IMR-90 (cell line): ENCODE results near the gene GRM8. TPM values are rescaled to one million over a fixed set of nuclear protein-coding genes. Genes with fewer than 3 reads are reported as not detected.

Experiments used
- ATAC-seq: fragments of 200-7000 bp; cut with Tn5 transposase; 2 replicates; pipeline ENCODE4 v1.9.1; 2020; ENCODE audit warnings: low read depth, mild to moderate bottlenecking, moderate library complexity
- BruUV-seq: library from RNA; stranded (reverse); fragments of 400-500 nt; replicated peaks from 2 replicates; lab custom pipeline; 2021; lab: Mats Ljungman, UMichigan
- CTCF ChIA-PET: fragments of 300-600 bp; formaldehyde crosslinking; extraction: SDS; loops from one replicate; lab custom pipeline; 2021; ENCODE audit warnings: antibody characterized with exemption; lab: Yijun Ruan, JAX
- POLR2A ChIA-PET: fragments of 300-600 bp; sonication (Branson Sonifier 250); formaldehyde crosslinking; loops from one replicate; lab custom pipeline; 2022; ENCODE audit warnings: antibody characterized with exemption; ENCODE audit not compliant: unreplicated experiment; lab: Charles Lee
- DNase-seq: peaks from one replicate; pipeline ENCODE4 v3.0.0; 2013
- H2AFZ ChIP-seq: replicated peaks from 2 replicates; pipeline ENCODE3; 2013; ENCODE audit warnings: low read length, mild to moderate bottlenecking; ENCODE audit not compliant: poor library complexity
- H2AK5ac ChIP-seq: 2 replicates; pipeline ENCODE4 v1.6.1; 2013; ENCODE audit warnings: low read depth, low read length, inconsistent platforms
- H2AK9ac ChIP-seq: replicated peaks from 2 replicates; pipeline ENCODE3; 2013; ENCODE audit warnings: mild to moderate bottlenecking, low read depth, low read length, moderate library complexity; ENCODE audit not compliant: poor library complexity
- H2BK120ac ChIP-seq: 2 replicates; pipeline ENCODE4 v1.6.1; 2013; ENCODE audit warnings: low read depth, low read length, inconsistent platforms
- H2BK15ac ChIP-seq: 3 replicates; pipeline ENCODE4 v1.6.1; 2013; ENCODE audit warnings: low read depth, low read length, inconsistent platforms
- H2BK20ac ChIP-seq: 2 replicates; pipeline ENCODE4 v1.6.1; 2013; ENCODE audit warnings: low read depth, mild to moderate bottlenecking, inconsistent platforms, low read length, moderate library complexity
- H2BK5ac ChIP-seq: 2 replicates; pipeline ENCODE4 v1.6.1; 2013; ENCODE audit warnings: mild to moderate bottlenecking, low read depth, low read length, inconsistent platforms; ENCODE audit not compliant: poor library complexity, severe bottlenecking
- H3K14ac ChIP-seq: replicated peaks from 2 replicates; pipeline ENCODE4 v1.6.1; 2013; ENCODE audit warnings: low read depth, low read length, inconsistent platforms
- H3K18ac ChIP-seq: 2 replicates; pipeline ENCODE4 v1.6.1; 2013; ENCODE audit warnings: low read depth, low read length, control low read depth
- H3K23ac ChIP-seq: 2 replicates; pipeline ENCODE4 v1.6.1; 2013; ENCODE audit warnings: low read depth, low read length, inconsistent platforms
- H3K27ac ChIP-seq: 2 replicates; pipeline ENCODE4 v1.5.1; 2013; ENCODE audit warnings: mild to moderate bottlenecking, control low read depth, low read length; ENCODE audit not compliant: insufficient read depth
- H3K27me3 ChIP-seq: 2 replicates; pipeline ENCODE4 v1.6.1; 2013; ENCODE audit warnings: low read length; ENCODE audit not compliant: control insufficient read depth, insufficient read depth
- H3K36me3 ChIP-seq: 2 replicates; pipeline ENCODE4 v1.6.1; 2013; ENCODE audit warnings: low read length, mixed read lengths; ENCODE audit not compliant: control insufficient read depth, insufficient read depth
- H3K4ac ChIP-seq: 2 replicates; pipeline ENCODE4 v1.6.1; 2013; ENCODE audit warnings: low read depth, low read length, inconsistent platforms
- H3K4me1 ChIP-seq: 2 replicates; pipeline ENCODE4 v1.6.1; 2013; ENCODE audit warnings: low read length, mixed read lengths; ENCODE audit not compliant: control insufficient read depth, insufficient read depth
- H3K4me2 ChIP-seq: 2 replicates; pipeline ENCODE4 v1.6.1; 2013; ENCODE audit warnings: low read depth, mild to moderate bottlenecking, control low read depth, low read length, moderate library complexity
- H3K4me3 ChIP-seq: 2 replicates; pipeline ENCODE4 v1.5.1; 2013; ENCODE audit warnings: low read depth, mild to moderate bottlenecking, control low read depth, low read length, moderate library complexity; ENCODE audit not compliant: insufficient read depth
- H3K56ac ChIP-seq: 2 replicates; pipeline ENCODE4 v1.6.1; 2013; ENCODE audit warnings: low read length, inconsistent platforms; ENCODE audit not compliant: insufficient read depth; ENCODE audit errors: extremely low read depth
- H3K79me1 ChIP-seq, 2 experiments: 2 replicates each; pipeline ENCODE4 v1.6.1; 2013; ENCODE audit warnings: low read length in 2 of 2, inconsistent platforms in 1 of 2, low read depth in 1 of 2
- H3K9ac ChIP-seq: 2 replicates; pipeline ENCODE4 v1.6.1; 2013; ENCODE audit warnings: low read depth, low read length, control low read depth
- H3K9me1 ChIP-seq: 2 replicates; pipeline ENCODE4 v1.6.1; 2013; ENCODE audit warnings: low read length, inconsistent platforms; ENCODE audit not compliant: insufficient read depth
- H3K9me3 ChIP-seq: 2 replicates; pipeline ENCODE4 v1.6.1; 2013; ENCODE audit warnings: low read length; ENCODE audit not compliant: control insufficient read depth, insufficient read depth
- H4K20me1 ChIP-seq: 2 replicates; pipeline ENCODE4 v1.6.1; 2013; ENCODE audit warnings: low read length, inconsistent platforms; ENCODE audit not compliant: insufficient read depth
- H4K5ac ChIP-seq: 2 replicates; pipeline ENCODE4 v1.6.1; 2013; ENCODE audit warnings: mild to moderate bottlenecking, low read depth, low read length, control low read depth
- H4K8ac ChIP-seq, 2 experiments: 2 replicates each; pipeline ENCODE4 v1.6.1; 2013; ENCODE audit warnings: low read depth in 2 of 2, low read length in 2 of 2, control low read depth in 1 of 2, inconsistent platforms in 1 of 2
- H4K91ac ChIP-seq: 2 replicates; pipeline ENCODE4 v1.6.1; 2013; ENCODE audit warnings: low read depth, low read length, inconsistent platforms; ENCODE audit not compliant: insufficient read depth
- BHLHE40 ChIP-seq: fragments of 150-350 bp; IDR thresholded peaks from 2 replicates; pipeline ENCODE4 v1.6.1; 2016; ENCODE audit warnings: mild to moderate bottlenecking, low read depth, low read length
- CEBPB ChIP-seq: IDR thresholded peaks from 2 replicates; pipeline ENCODE4 v1.6.1; 2012; ENCODE audit warnings: low read depth, low read length, improper control_type of control experiment
- CHD1 ChIP-seq: IDR thresholded peaks from 2 replicates; pipeline ENCODE4 v1.6.1; 2012; ENCODE audit warnings: low read depth, low read length, improper control_type of control experiment
- CTCF ChIP-seq: conservative IDR thresholded peaks from 2 replicates; pipeline ENCODE4 v1.5.1; 2012; ENCODE audit warnings: mild to moderate bottlenecking, low read depth, low read length, improper control_type of control experiment
- FOS ChIP-seq: fragments of 150-350 bp; IDR thresholded peaks from 2 replicates; pipeline ENCODE4 v1.6.1; 2016; ENCODE audit warnings: low read depth, low read length
- MAFK ChIP-seq: IDR thresholded peaks from 2 replicates; pipeline ENCODE4 v1.6.1; 2012; ENCODE audit warnings: low read depth, low read length, improper control_type of control experiment
- MAZ ChIP-seq: IDR thresholded peaks from 2 replicates; pipeline ENCODE4 v1.6.1; 2012; ENCODE audit warnings: low read depth, mild to moderate bottlenecking, low read length, improper control_type of control experiment, moderate library complexity, borderline replicate concordance
- MXI1 ChIP-seq: IDR thresholded peaks from 2 replicates; pipeline ENCODE4 v1.6.1; 2012; ENCODE audit warnings: low read depth, mild to moderate bottlenecking, low read length, moderate library complexity, borderline replicate concordance
- NFE2L2 ChIP-seq: fragments of 150-350 bp; IDR thresholded peaks from 2 replicates; pipeline ENCODE4 v1.6.1; 2016; ENCODE audit warnings: low read depth, mild to moderate bottlenecking, low read length
- POLR2A ChIP-seq: IDR thresholded peaks from 2 replicates; pipeline ENCODE4 v1.6.1; 2012; ENCODE audit warnings: mild to moderate bottlenecking, low read depth, low read length
- RAD21 ChIP-seq: IDR thresholded peaks from 2 replicates; pipeline ENCODE4 v1.6.1; 2012; ENCODE audit warnings: low read length, improper control_type of control experiment
- RCOR1 ChIP-seq: IDR thresholded peaks from 2 replicates; pipeline ENCODE4 v1.6.1; 2012; ENCODE audit warnings: mild to moderate bottlenecking, low read length, improper control_type of control experiment; ENCODE audit not compliant: insufficient replicate concordance
- RFX5 ChIP-seq: IDR thresholded peaks from 2 replicates; pipeline ENCODE4 v1.8.0; 2012; ENCODE audit warnings: low read depth, mild to moderate bottlenecking, low read length, moderate library complexity
- SMC3 ChIP-seq: fragments of 150-350 bp; IDR thresholded peaks from 2 replicates; pipeline ENCODE4 v1.6.1; 2016; ENCODE audit warnings: low read depth, mild to moderate bottlenecking, antibody characterized with exemption, low read length, moderate library complexity
- USF2 ChIP-seq: fragments of 150-350 bp; IDR thresholded peaks from 2 replicates; pipeline ENCODE4 v1.6.1; 2017; ENCODE audit warnings: mild to moderate bottlenecking, antibody characterized with exemption, low read length, low read depth
- WGBS, 2 experiments: methylation state at CpG; one replicate each; pipeline versions ENCODE4 v1.1.5 to v1.1.7; 2013; ENCODE audit warnings: missing lambda C conversion rate in 2 of 2; ENCODE audit not compliant: insufficient read length in 1 of 2; ENCODE audit errors: extremely low coverage in 2 of 2; 5-methylcytosine and 5-hydroxymethylcytosine counted together
- dilution Hi-C: fragments of 300-500 bp; cut with HindIII; formaldehyde crosslinking; loops from one replicate; pipeline ENCODE4 v1.14.3; 2018; ENCODE audit warnings: low sequenced_read_pairs; ENCODE audit not compliant: unreplicated experiment
- in situ Hi-C: fragments of 300-500 bp; cut with MboI; formaldehyde crosslinking; loops from 3 replicates; pipeline ENCODE4 v1.14.3; 2019; ENCODE audit warnings: low sequenced_read_pairs, inconsistent platforms, mixed read lengths
- intact Hi-C: fragments of 100-400 bp; cut with micrococcal nuclease; formaldehyde crosslinking; loops from 2 replicates; pipeline ENCODE4 v1.10.0; 2022
- polyA plus RNA-seq, 3 experiments: library from polyadenylated mRNA; depleted of rRNA; stranded (reverse); fragments of >200 nt; gene quantifications; 2 replicates each; pipeline ENCODE4 v1.2.3, GENCODE V29; 2012; ENCODE audit warnings: low replicate concordance in 1 of 3
- total RNA-seq: library from RNA; depleted of rRNA; stranded (reverse); fragments of >200 nt; gene quantifications from 2 replicates; pipeline ENCODE4 v1.2.3, GENCODE V29; 2012
- TF ChIP-seq, protein P1 (sequence below): fragments of 150-350 bp; IDR thresholded peaks from 2 replicates; pipeline ENCODE4 v1.6.1; 2016; ENCODE audit warnings: low read depth, mild to moderate bottlenecking, low read length, moderate library complexity, borderline replicate concordance

Gene GRM8
- total and polyA plus RNA-seq, 2 of the 4 experiments (the other 2 are of a cell fraction) = not detected

DNA sequence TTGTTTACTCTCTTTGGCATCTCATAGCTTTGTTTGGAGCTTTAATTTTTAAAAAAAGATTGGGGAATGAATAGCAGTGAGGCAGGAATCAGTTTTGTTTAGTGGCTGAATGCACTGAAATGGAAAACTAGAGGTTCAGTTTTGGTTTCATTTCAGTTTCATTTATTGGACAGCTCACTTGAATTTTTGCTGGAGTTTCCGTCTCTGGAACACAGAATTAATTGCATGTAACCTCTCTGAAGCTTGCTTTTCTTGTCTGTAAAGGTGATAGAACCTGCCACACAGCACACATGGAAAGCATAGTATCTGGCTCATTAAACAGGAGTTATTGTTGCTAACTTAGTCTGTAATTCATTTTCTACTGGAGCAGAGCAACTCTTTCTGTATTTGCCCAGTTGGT, 7.1 kb downstream of the GRM8 start:
- Histone ChIP-seq H3K14ac (no peak overlapping the region), H2BK120ac (no peak overlapping the region), H3K79me1 (no peaks in the 10 kb centered on the region), H4K8ac (no peak overlapping the region), H2BK5ac (no peak overlapping the region), H3K9me1 (no peaks in the 10 kb centered on the region), H3K56ac (no peak overlapping the region), H3K23ac (no peak overlapping the region), H2AK5ac (no peak overlapping the region), H3K36me3 (no peaks in the 10 kb centered on the region), H4K5ac (no peak overlapping the region), H3K9ac (no peak overlapping the region), H3K4me3 (no peak overlapping the region), H3K4me2 (no peak overlapping the region), H3K27ac (no peak overlapping the region), H2BK20ac (no peak overlapping the region), H4K91ac (no peak overlapping the region), H4K20me1 (no peaks in the 10 kb centered on the region), H2AFZ (no peak overlapping the region), H3K4ac (no peak overlapping the region), H3K27me3 (peaks cover 17% of the 10 kb centered on the region), H3K4me1 (no peaks in the 10 kb centered on the region), H2BK15ac (no peak overlapping the region), H2AK9ac (no peak overlapping the region), H3K18ac (no peak overlapping the region), H3K9me3 (no peaks in the 10 kb centered on the region)
- dilution Hi-C loops (no loop called here), intact Hi-C loops (no loop called here), in situ Hi-C loops (no loop called here)
- CTCF ChIA-PET = no interaction called here
- TF ChIP-seq RFX5 = no peak
- no peak for TF ChIP-seq MAZ
- no peak for TF ChIP-seq CTCF
- no peak for TF ChIP-seq RAD21
- TF ChIP-seq USF2 = no peak
- TF ChIP-seq MAFK = no peak
- TF ChIP-seq SMC3 = no peak
- TF ChIP-seq MXI1 = no peak
- TF ChIP-seq, protein P1, sequence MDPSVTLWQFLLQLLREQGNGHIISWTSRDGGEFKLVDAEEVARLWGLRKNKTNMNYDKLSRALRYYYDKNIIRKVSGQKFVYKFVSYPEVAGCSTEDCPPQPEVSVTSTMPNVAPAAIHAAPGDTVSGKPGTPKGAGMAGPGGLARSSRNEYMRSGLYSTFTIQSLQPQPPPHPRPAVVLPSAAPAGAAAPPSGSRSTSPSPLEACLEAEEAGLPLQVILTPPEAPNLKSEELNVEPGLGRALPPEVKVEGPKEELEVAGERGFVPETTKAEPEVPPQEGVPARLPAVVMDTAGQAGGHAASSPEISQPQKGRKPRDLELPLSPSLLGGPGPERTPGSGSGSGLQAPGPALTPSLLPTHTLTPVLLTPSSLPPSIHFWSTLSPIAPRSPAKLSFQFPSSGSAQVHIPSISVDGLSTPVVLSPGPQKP = no peak
- no peak for TF ChIP-seq NFE2L2
- no peak for TF ChIP-seq BHLHE40
- no peak for TF ChIP-seq POLR2A
- no peak for TF ChIP-seq CEBPB
- no peak for TF ChIP-seq CHD1
- no peak for TF ChIP-seq RCOR1
- no peak for TF ChIP-seq FOS
- POLR2A ChIA-PET = no interaction called here
- no peak for ATAC-seq
- DNase-seq = no peak
- no TSS peak for BruUV-seq
- 29% methylated on average over 1 of the region's 1 CpG; no CpG with 5 or more reads in 1 of the 2 experiments for WGBS, 2 experiments
